GM21717 (cell line): ENCODE data around the gene CLIP1.
A peak's percentile ranks its signal among the peaks of the same experiment; 100 is the strongest.

Experiments used
- ATAC-seq: cut with Tn5 transposase; IDR thresholded peaks from one replicate; pipeline ENCODE4 v1.9.1; 2021; ENCODE audit warnings: mild to moderate bottlenecking, moderate library complexity; ENCODE audit not compliant: unreplicated experiment

Gene CLIP1

GRCh38 chr12:122318607-122319605 lies 103.6 kb downstream of the CLIP1 start:
- ATAC-seq: no peak

- ATAC-seq: no peak
Observed at GRCh38 chr12:122312926-122313325, 109.5 kb downstream of the CLIP1 start.

- no peak for ATAC-seq
Observed at GRCh38 chr12:122311696-122312095, 110.8 kb downstream of the CLIP1 start.

DNA sequence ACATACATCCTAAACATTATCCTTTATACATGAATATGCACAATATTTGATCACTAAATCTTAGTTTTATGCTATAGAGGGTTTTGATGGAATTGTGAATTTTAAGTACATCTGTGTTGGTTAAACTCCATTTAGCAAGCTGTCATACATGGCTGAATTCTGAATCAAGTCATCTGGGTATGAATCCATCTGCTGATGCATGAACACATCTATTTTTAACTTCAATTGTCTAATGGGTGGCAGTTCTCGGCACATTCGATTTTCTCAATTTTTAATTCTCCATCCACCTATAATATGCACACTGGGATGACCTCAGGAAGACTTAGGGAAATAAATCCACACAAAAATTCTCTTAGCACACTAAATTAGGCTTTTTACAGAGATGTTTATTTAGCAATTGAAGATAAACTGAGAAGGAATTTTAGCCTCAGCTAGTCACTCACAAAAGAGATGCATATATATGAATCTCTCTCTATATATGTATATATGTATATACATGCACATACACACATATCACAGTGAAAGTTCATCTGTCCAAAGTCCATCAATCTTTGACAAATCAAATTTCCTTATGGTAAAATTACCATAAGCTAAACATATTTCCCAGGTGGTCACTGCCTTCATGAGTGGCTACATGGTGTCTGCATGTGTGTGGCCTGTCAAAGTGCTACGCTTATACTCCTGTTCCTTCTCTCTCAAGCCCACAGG lies 111.7 kb downstream of the CLIP1 start:
- ATAC-seq: no peak

- ATAC-seq: no peak
Observed at GRCh38 chr12:122309564-122310121, 112.8 kb downstream of the CLIP1 start.

- ATAC-seq: no peak
Observed at GRCh38 chr12:122308811-122309210, 113.7 kb downstream of the CLIP1 start.

GRCh38 chr12:122306407-122306806 lies 116.1 kb downstream of the CLIP1 start:
- ATAC-seq: no peak

DNA sequence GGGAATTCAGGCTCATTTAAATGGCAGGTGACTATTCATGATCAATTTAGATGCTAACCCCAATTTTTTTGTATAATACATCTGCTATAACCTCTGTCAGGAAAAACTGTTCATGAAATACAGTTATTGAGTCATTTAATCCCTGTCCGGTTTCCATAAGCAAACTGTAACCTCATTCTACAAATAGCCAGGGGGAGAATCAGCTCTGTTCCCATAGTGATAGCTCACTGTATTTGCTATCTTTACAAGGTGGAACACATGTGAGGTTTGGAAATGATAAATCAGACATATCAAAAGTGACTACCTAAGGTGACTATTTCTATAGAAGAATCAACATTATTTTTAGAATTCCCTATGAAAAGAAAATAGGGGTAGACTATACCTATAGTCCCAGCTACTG lies 117.5 kb downstream of the CLIP1 start:
- ATAC-seq: no peak

- no peak for ATAC-seq
Observed at GRCh38 chr12:122303068-122303467, 119.4 kb downstream of the CLIP1 start.

- ATAC-seq: no peak
Observed at GRCh38 chr12:122298071-122298748, 124.3 kb downstream of the CLIP1 start.

GRCh38 chr12:122297494-122297893 lies 125.0 kb downstream of the CLIP1 start:
- no peak for ATAC-seq

DNA sequence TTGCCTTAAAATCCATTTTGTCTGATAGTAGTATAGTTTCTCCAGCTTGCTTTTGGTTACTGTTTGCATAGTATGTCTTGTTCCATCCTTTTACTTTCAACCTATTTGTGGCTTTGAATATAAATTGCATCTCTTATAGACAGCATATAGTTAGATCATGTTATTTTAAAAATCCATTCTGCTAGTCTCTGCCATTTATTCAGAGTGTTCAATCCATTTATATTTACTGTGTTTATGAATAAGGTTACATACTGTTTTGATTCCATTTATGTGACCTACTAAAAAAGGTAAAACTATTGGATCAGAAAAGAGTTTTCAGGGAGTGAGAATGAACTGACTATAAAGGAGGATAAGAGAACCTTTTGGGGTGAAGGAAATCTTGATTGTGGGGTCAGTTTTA lies 126.6 kb downstream of the CLIP1 start:
- ATAC-seq: no peak

DNA sequence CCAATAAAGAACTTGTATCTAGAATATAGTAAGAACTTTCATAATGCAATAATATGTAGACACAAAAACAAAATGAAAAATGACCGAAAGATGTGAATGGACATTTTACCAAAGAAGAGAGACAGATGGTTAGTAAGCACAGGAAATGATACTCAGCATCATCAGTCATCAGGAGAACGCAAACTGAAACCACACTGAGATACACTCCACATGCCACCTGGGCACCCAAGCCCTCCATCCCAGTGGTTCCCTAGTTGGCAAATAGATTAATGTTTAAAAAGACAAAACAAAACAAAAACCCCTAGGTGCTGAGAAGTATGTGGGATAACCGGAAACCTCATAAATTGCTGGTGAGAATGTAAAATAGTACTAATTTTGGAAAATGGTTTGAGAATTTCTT lies 129.4 kb downstream of the CLIP1 start:
- ATAC-seq: no peak

DNA sequence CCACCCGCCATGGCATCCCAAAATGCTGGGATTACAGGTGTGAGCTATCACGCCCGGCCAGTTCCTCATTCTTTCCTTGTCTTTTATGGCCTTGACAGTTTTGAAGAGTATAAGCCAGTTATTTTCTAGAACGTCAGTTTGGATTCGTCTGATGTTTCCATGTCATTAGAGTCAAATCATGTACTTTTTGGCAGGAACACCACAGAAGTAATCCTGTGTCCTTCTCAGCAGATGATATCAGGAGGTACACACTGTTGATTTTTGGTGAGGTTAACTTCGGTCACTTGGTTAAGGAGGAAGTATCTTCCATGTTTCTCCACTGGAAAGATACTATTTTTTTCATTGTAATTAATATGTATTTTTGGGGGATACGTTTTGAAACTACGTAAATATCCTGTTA lies 131.0 kb downstream of the CLIP1 start:
- ATAC-seq: no peak

DNA sequence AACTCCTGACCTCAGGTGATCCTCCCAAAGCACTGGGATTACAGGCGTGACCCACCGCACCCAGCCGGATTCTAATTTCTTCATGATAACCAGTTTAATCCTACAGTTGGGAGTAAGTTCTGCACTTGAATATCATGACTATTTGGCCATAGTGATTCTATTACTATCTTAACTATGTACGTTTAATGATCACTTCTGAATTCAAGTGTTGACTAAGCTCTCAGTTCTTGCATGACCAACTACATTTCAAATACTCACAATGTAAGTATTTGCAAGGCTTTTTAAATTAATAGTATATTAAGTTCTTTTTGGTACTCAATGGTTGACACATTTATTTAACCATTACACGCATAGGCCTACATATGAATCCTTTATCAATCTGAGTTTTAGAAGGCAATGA lies 138.8 kb downstream of the CLIP1 start:
- no peak for ATAC-seq

GRCh38 chr12:122282061-122282460 lies 140.4 kb downstream of the CLIP1 start:
- ATAC-seq: no peak

GRCh38 chr12:122276242-122276641 lies 146.2 kb downstream of the CLIP1 start:
- no peak for ATAC-seq

GRCh38 chr12:122275459-122275858 lies 147.0 kb downstream of the CLIP1 start:
- ATAC-seq: no peak

DNA sequence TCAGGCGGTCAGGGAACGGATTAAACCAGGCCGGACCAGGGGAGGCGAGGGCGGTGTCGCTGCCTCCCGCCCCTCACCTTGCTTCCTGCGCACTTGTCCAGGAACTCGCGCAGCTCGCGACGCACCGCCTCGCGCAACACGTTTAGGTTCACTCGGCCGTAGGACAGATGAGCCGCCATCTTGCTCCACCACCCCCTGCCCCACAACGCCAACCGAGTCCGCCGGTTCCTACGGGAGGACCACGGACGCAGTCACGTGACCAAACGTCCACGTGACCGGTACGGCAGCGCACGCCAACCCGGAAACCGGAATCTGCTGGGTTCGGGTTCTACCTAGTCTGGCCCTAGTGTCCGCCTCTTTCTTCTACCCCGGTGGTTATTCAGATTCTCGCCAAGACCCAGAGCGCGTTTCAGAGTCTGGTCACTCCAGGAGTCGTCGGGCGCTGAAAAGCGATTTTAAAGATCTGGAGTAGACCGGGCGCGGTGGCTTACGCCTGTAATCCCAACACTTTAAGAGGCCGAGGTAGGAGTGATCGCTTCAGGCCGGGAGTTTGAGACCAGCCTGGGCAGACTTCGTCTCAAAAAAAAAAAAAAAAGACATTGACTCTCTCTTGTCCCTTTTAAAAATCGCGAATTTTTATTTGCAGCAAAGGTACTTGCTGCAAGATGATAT lies 156.1 kb downstream of the CLIP1 start, which contains the start of gene VPS33A:
VPS33A (minus strand) TSS at position 265 of the 672 bp plus-strand sequence; CDS start at position 179, 86 bp downstream.
- peak; percentile 74 for ATAC-seq

- peak; percentile 26 for ATAC-seq
Observed at GRCh38 chr12:122265886-122266229, 156.6 kb downstream of the CLIP1 start.
